NOMO-1 (cell line): Measurements from ENCODE around the gene S1PR1.
"Not testable (repeated sequence)": the region's sequence is repeated elsewhere in the genome, so short reads cannot be mapped to it uniquely, and the experiment has no call there.

ENCODE experiments used
- DNase-seq, 2 experiments: peaks; one replicate each; lab custom pipeline; 2025; ENCODE audit not compliant: unreplicated experiment in 2 of 2; lab: John Stamatoyannopoulos, UW

S1PR1 gene

DNA sequence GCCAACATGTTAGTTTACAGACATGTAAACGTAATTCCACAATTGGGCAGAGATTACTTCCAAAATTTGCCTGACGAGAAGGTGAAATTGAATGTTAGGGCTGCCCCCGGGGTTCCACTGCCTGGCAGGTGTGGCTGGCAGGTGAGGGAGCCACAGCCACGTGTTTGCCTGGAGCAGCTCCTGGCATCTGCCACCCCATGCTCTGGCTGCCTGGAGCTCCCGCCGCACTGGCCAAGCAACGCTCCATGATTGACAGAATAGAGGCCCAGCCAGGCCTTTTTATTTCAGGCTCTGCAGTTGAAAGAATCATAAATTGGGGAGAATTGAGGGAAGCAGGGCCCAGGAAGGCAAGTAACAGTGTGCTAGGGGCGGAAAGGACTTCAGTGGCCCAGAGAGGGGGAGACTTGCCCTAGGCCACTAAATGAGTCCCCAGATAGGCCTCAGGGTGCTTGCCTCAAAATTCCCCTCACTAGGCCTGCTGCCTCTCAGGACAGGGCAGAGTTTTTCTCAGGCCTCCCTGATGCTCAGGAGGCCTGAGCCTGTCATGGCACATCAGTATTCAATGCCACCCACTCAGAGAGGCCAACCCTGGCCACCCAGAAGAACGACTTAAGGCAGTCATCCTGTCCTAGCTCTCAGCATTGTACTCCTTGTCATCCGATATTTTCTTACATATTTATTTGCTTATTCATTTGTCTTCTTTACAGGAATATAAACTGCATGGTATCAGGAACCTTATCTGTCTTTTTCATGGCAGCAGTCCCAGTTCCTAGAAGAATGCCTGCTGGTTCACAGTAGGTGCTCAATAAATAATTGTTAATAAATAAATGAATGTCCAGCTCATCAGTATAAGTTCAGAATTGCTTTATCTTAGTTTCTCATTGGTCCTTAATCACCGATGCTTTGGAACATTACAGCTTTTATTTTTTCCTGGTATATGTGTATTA is 16.6 kb upstream of the S1PR1 start:
- no peak for DNase-seq

DNA sequence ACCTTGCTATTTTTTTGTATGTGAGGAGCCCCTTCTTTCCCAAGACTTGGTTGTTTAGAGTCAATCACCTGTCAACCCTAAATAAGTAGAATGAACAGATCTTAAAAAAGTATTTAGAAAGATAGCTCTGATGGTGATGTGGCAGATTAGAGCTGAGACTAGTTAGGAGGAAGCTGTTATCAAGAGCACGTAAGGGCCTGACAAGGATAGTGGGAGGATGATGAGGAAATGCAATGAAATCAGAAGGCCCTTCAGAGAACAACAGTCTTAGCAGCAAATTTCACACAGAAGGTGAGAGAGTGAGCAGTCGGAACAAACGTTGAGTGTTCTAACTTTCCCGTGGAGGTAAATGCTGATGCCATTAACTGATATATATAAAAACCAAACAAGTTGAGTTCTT is 15.9 kb upstream of the S1PR1 start:
- DNase-seq: no peak

- peak in 1 of 2 experiments; percentile 42 for DNase-seq
These were observed 14.8 kb upstream of the S1PR1 start for GRCh38 chr1:101221945-101222429.

GRCh38 chr1:101227837-101228236 is 9.0 kb upstream of the S1PR1 start:
- DNase-seq: no peak

GRCh38 chr1:101228424-101229134 is 8.2 kb upstream of the S1PR1 start:
- no peak for DNase-seq

DNA sequence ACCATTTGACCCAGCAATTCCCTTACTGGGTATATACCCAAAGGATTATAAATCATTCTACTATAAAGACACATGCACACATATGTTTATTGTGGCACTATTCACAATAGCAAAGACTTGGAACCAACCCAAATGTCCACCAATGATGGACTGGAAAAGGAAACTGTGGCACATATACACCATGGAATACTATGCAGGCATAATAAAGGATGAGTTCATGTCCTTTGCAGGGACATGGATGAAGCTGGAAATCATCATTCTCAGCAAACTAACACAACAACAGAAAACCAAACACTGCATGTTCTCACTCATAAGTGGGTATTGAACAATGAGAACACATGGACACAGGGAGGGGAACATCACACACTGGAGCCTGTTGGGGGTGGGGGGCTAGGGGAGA is 4.6 kb upstream of the S1PR1 start:
- DNase-seq: not testable (repeated sequence)

- no peak for DNase-seq
These were observed 3.3 kb upstream of the S1PR1 start for GRCh38 chr1:101233495-101233894.

- DNase-seq: no peak
These were observed 1.6 kb upstream of the S1PR1 start for GRCh38 chr1:101235216-101235695.

DNA sequence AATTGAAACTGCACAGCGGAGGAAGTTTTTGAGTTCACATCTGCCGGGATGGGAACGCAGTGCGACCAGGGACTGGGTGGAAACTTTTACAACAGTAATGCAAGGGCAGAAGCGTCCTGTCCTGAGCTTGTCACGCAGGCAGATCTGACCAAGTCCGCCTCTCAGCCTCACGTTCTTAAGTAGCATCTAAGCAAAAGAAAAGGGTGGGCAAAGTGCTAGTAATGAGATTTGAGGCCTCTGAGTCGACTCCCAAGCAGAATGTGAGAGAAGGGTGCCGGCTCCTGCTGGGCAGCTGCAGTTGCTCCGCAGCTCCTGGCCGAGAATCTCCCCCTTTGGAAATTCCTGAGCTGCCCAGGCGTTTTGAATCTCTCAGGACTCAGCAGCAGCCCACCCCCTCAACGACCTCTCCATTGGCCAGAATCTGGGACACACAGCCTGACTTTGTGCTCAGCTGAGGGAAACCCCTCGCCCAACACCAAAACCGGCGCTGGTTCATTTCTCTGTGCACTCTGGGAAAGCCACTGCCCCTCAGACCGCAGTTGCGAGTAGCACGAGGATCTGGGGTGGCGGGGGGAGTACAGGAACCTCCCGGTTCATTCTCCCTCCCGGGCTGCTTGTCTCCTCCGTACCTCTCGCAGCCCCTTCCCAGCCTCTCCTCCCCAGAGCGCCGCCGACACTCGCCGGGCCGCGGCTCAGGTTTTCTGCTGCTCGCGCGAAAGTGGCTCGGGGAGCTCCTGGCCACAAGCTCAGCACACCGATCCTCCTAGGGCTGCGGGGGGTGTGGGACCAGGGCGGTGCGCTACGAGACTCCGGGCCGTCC is 913 bp upstream of the S1PR1 start:
- peak in 1 of 2 experiments; percentile 10 for DNase-seq

DNA sequence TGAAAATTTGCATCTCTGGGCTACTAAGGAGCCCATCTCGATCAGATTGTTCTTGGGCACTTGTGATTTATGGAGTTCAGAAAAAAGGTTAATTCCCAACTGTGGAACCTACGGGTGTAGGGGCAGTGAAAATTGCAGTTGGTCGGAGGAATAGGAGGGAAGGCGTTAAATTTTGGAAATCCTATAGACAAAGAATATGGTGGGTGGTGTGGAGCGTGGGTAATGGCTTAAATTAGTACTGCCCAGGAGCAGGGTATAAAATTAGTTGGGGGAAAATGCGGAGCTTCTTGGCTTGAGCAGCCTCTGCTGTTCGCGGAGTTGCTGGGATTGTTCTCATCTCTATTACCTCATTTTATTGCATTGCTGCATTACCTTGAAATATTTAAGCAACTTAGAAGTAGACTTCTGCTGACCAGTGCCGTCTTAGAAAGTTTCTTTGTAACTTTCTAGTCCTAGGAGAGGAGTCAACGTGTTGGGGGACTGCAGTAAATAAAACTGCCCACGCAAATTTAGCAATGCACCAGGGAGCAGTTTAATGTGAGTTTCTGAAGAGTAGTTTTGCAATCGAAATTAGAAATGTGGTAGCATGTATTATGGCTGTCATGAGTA is 514 bp downstream of the S1PR1 start:
- DNase-seq: peak in 1 of 2 experiments; percentile 57

DNA sequence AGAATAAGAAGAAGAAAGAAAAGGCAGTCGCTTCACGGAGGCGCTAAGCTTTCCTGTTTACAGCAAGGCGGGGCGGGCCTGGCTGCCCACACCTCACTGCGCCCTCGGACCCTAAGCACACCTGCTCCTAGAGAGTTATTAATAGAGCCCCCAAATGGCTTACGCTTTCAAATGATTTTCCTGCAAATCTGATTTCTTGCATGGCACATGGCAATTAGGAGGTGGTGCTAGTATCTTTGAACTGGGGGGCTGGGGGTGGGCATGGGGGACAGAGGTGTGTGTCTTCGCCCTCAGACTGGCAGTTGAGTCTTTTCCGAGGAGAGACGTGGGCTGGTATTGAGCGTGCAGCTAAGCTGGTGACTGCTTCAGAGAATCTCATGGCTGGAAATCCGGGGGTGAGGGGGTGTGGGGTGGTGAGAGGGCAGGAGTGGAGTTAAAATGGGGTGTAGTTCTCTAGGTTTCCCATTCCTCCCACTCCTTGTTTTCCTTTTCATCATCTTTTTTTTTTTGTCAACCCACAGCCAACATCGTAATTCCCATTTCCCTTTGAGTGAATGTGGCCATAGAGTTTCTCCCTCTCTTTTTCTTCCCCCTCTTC is 1.3 kb downstream of the S1PR1 start:
- no peak for DNase-seq

- DNase-seq: peak; percentile 29 to 33
These were observed 1.9 kb downstream of the S1PR1 start for GRCh38 chr1:101238681-101239094.

- DNase-seq: no peak
These were observed 2.5 kb downstream of the S1PR1 start for GRCh38 chr1:101239095-101240040.

DNA sequence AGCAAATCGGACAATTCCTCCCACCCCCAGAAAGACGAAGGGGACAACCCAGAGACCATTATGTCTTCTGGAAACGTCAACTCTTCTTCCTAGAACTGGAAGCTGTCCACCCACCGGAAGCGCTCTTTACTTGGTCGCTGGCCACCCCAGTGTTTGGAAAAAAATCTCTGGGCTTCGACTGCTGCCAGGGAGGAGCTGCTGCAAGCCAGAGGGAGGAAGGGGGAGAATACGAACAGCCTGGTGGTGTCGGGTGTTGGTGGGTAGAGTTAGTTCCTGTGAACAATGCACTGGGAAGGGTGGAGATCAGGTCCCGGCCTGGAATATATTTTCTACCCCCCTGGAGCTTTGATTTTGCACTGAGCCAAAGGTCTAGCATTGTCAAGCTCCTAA is 3.2 kb downstream of the S1PR1 start:
- DNase-seq: no peak

DNA sequence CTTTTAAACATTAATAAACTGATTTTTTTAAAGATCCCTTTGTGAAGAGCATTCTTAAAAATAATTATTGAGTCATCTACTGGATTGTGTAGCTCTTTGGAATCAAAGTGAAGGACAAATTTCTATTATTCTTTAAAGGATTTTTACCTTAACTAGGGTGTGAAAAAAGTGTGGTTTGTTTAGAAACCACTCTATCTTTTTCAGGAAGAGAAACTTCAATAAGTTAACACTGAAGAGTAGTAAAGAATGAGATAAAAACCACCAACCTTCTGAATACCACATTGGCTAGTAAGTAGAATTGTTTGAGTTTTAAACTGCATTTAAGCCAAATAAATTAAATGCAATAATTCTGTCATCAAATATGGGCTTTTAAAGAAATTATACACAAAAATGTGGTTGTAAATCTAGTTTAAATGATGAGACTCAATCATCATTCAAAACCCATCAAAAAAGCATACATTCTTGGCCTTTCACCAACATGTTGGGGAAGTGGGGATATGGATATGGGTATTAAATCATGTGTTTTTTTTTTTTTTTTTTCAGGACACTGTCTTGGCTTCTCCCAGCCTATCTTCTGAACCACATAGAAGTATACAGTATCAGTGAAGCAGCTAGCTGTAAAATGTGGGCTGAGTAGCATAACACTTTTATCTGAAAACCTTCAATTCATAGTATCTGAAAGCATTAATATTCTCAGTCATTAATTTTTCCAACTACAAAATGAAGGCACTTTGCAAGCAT is 4.8 kb downstream of the S1PR1 start:
- peak in 1 of 2 experiments; percentile 50 for DNase-seq

GRCh38 chr1:101242324-101243050 is 5.7 kb downstream of the S1PR1 start:
- DNase-seq: no peak

- no peak for DNase-seq
These were observed 6.9 kb downstream of the S1PR1 start for GRCh38 chr1:101243751-101244150.
